SK-N-SH (cell line): ENCODE results near the gene AKAP11. TPM values are rescaled to one million over a fixed set of nuclear protein-coding genes. Genes with fewer than 3 reads are reported as not detected.

Source experiments
- CTCF ChIA-PET: fragments of 300-600, 350-600 bp; formaldehyde crosslinking; extraction: SDS; loops from one replicate; lab custom pipeline; 2021; lab: Yijun Ruan, JAX
- POLR2A ChIA-PET: fragments of 350-600 bp; sonication (Branson Sonifier 250); formaldehyde crosslinking; extraction: SDS; loops from one replicate; lab custom pipeline; 2020; ENCODE audit warnings: antibody characterized with exemption, inconsistent platforms; lab: Yijun Ruan, JAX
- DNase-seq: peaks from one replicate; pipeline ENCODE4 v3.0.0; 2012
- H2AFZ ChIP-seq: fragments of 200-600 bp; sonication (generic); 2 replicates; pipeline ENCODE4 v1.8.1; 2016; ENCODE audit warnings: antibody characterized with exemption, mild to moderate bottlenecking, low read depth
- H3F3A ChIP-seq: fragments of 200-600 bp; sonication (generic); replicated peaks from 2 replicates; pipeline ENCODE3; 2016; ENCODE audit warnings: antibody characterized with exemption, mild to moderate bottlenecking; ENCODE audit not compliant: insufficient read depth
- H3K27ac ChIP-seq, 2 experiments: fragments of 200-500 bp in 1 of 2; fragments of 200-600 bp in 1 of 2; sonication (Bioruptor generic) in 1 of 2; sonication (generic), shearing (Covaris generic) in 1 of 2; 2 replicates each; pipeline versions ENCODE4 v1.5.1 to v1.6.1; 2014 to 2016; ENCODE audit warnings: low read depth in 2 of 2, inconsistent platforms in 1 of 2, low read length in 1 of 2, mild to moderate bottlenecking in 1 of 2, mixed read lengths in 1 of 2
- H3K27me3 ChIP-seq: fragments of 200-600 bp; sonication (generic), shearing (Covaris generic); 2 replicates; pipeline ENCODE4 v1.6.1; 2016; ENCODE audit warnings: mixed run types; ENCODE audit not compliant: insufficient read depth
- H3K36me3 ChIP-seq, 2 experiments: fragments of 200-500 bp in 1 of 2; fragments of 200-600 bp in 1 of 2; sonication (Bioruptor generic) in 1 of 2; sonication (generic) in 1 of 2; replicated peaks in 1 of 2; 2 replicates each; pipeline versions ENCODE3 to v1.5.1; 2014 to 2016; ENCODE audit warnings: low read length in 1 of 2, mild to moderate bottlenecking in 1 of 2; ENCODE audit not compliant: insufficient read depth in 2 of 2, control insufficient read depth in 1 of 2
- H3K4me1 ChIP-seq, 2 experiments: fragments of 200-500 bp in 1 of 2; fragments of 200-600 bp in 1 of 2; sonication (Bioruptor generic) in 1 of 2; sonication (generic), shearing (Covaris generic) in 1 of 2; 2 replicates each; pipeline versions ENCODE4 v1.5.1 to v1.6.1; 2014 to 2016; ENCODE audit warnings: low read depth in 1 of 2, low read length in 1 of 2, mixed run types in 1 of 2; ENCODE audit not compliant: insufficient read depth in 2 of 2, control insufficient read depth in 1 of 2
- H3K4me2 ChIP-seq: fragments of 200-600 bp; sonication (generic), shearing (Covaris generic); 2 replicates; pipeline ENCODE4 v1.6.1; 2017; ENCODE audit warnings: mixed run types
- H3K4me3 ChIP-seq, 2 experiments: fragments of 200-500 bp in 1 of 2; fragments of 200-600 bp in 1 of 2; sonication (Bioruptor generic) in 1 of 2; sonication (generic), shearing (Covaris generic) in 1 of 2; 2 replicates each; pipeline versions ENCODE4 v1.5.1 to v1.8.1; 2014 to 2016; ENCODE audit warnings: low read depth in 2 of 2, inconsistent platforms in 1 of 2, low read length in 1 of 2, mild to moderate bottlenecking in 1 of 2, mixed read lengths in 1 of 2, moderate library complexity in 1 of 2
- H3K79me2 ChIP-seq: fragments of 200-600 bp; sonication (generic); 2 replicates; pipeline ENCODE4 v1.8.1; 2017; ENCODE audit warnings: mild to moderate bottlenecking; ENCODE audit not compliant: insufficient read depth
- H3K9ac ChIP-seq: fragments of 200-600 bp; sonication (generic); 2 replicates; pipeline ENCODE4 v1.6.1; 2017; ENCODE audit warnings: mixed run types
- H3K9me2 ChIP-seq: fragments of 200-600 bp; sonication (generic); 2 replicates; pipeline ENCODE4 v1.6.1; 2017; ENCODE audit warnings: mixed run types
- H3K9me3 ChIP-seq: fragments of 200-600 bp; sonication (generic); 2 replicates; pipeline ENCODE4 v1.6.1; 2017; ENCODE audit warnings: mixed run types, mild to moderate bottlenecking, moderate library complexity
- H4K20me1 ChIP-seq: fragments of 200-600 bp; sonication (generic); 2 replicates; pipeline ENCODE4 v1.6.1; 2017; ENCODE audit warnings: mild to moderate bottlenecking, mixed run types; ENCODE audit not compliant: insufficient read depth
- CHD2 ChIP-seq: fragments of 150-350 bp; IDR thresholded peaks from 2 replicates; pipeline ENCODE4 v1.6.1; 2018; ENCODE audit warnings: low read length; ENCODE audit not compliant: partially characterized antibody
- ELF1 ChIP-seq: IDR thresholded peaks from 2 replicates; pipeline ENCODE4 v1.4.0; 2012
- FOXJ3 ChIP-seq: sonication (generic); formaldehyde crosslinking; IDR thresholded peaks from 2 replicates; pipeline ENCODE4 v1.5.1; 2020; ENCODE audit warnings: mild to moderate bottlenecking, missing genetic modification reagents
- FOXM1 ChIP-seq: IDR thresholded peaks from 2 replicates; pipeline ENCODE4 v1.4.0; 2012; ENCODE audit warnings: low read depth, mild to moderate bottlenecking
- IRF3 ChIP-seq: fragments of 150-350 bp; IDR thresholded peaks from 2 replicates; pipeline ENCODE4 v1.6.1; 2016; ENCODE audit warnings: mild to moderate bottlenecking, low read depth, low read length
- MAX ChIP-seq: IDR thresholded peaks from 2 replicates; pipeline ENCODE4 v1.4.0; 2012; ENCODE audit warnings: low read depth
- POLR2AphosphoS5 ChIP-seq: IDR thresholded peaks from 2 replicates; pipeline ENCODE4 v1.6.1; 2012; ENCODE audit warnings: low read depth, low read length
- RCOR1 ChIP-seq: fragments of 150-350 bp; IDR thresholded peaks from 2 replicates; pipeline ENCODE4 v1.6.1; 2017; ENCODE audit warnings: antibody characterized with exemption, low read length
- REST ChIP-seq: IDR thresholded peaks from 2 replicates; pipeline ENCODE4 v1.6.1; 2012; ENCODE audit warnings: mild to moderate bottlenecking, low read depth, low read length, moderate library complexity
- RFX5 ChIP-seq: IDR thresholded peaks from 2 replicates; pipeline ENCODE4 v1.6.1; 2012; ENCODE audit warnings: mild to moderate bottlenecking, improper control_type of control experiment, low read length
- RXRA ChIP-seq: IDR thresholded peaks from 2 replicates; pipeline ENCODE4 v1.4.0; 2012; ENCODE audit warnings: low read depth, mild to moderate bottlenecking, borderline replicate concordance
- TCF12 ChIP-seq: IDR thresholded peaks from 2 replicates; pipeline ENCODE4 v1.4.0; 2012
- USF1 ChIP-seq: IDR thresholded peaks from 2 replicates; pipeline ENCODE4 v1.4.0; 2012; ENCODE audit warnings: low read depth, borderline replicate concordance
- YY1 ChIP-seq: IDR thresholded peaks from 2 replicates; pipeline ENCODE4 v1.4.0; 2012; ENCODE audit warnings: low read depth, mild to moderate bottlenecking
- WGBS: methylation state at CpG from one replicate; pipeline ENCODE4 v1.1.6; 2017; ENCODE audit warnings: low lambda C conversion rate; 5-methylcytosine and 5-hydroxymethylcytosine counted together
- polyA plus RNA-seq, 3 experiments: library from polyadenylated mRNA; depleted of rRNA; stranded (reverse); fragments of >200 nt; gene quantifications; 2 replicates each; pipeline ENCODE4 v1.2.3, GENCODE V29; 2012

AKAP11 gene
- polyA plus RNA-seq, 1 of the 3 experiments (the other 2 are of a cell fraction) = 5.6 TPM

GRCh38 chr13:42333613-42334328 is 61.8 kb downstream of the AKAP11 start (continued):
- no peak for TF ChIP-seq IRF3
- TF ChIP-seq, all 33 proteins: peak for 2

- H3K9me3 ChIP-seq = no peaks in the 10 kb centered on the region
- no peaks in the 10 kb centered on the region for H3K27me3 ChIP-seq
- no peaks in the 10 kb centered on the region for H3K9me2 ChIP-seq
- H3K4me3 ChIP-seq = no peak overlapping the region
- H2AFZ ChIP-seq = no peak overlapping the region
- ChIA-PET POLR2A (no interaction called here), CTCF (no interaction called here)
- 80% methylated on average over 6 of the region's 6 CpGs for WGBS
- no peak overlapping the region for H3K4me2 ChIP-seq
- H3K79me2 ChIP-seq = no peaks in the 10 kb centered on the region
- H3K36me3 ChIP-seq = no peaks in the 10 kb centered on the region
- no peak overlapping the region for H3K27ac ChIP-seq
- no peak for DNase-seq
- TF ChIP-seq REST (no peak), YY1 (no peak)
- H4K20me1 ChIP-seq = no peaks in the 10 kb centered on the region
- no peak overlapping the region for H3K9ac ChIP-seq
- no peaks in the 10 kb centered on the region for H3K4me1 ChIP-seq
- no peaks in the 10 kb centered on the region for H3F3A ChIP-seq
These were observed 62.4 kb downstream of the AKAP11 start for GRCh38 chr13:42334329-42334706.

- DNase-seq = no peak
- ChIA-PET CTCF (no interaction called here), POLR2A (no interaction called here)
- Histone ChIP-seq H4K20me1 (no peaks in the 10 kb centered on the region), H3F3A (no peaks in the 10 kb centered on the region), H3K79me2 (no peaks in the 10 kb centered on the region), H3K9me3 (no peaks in the 10 kb centered on the region), H3K27ac (no peak overlapping the region), H3K4me3 (no peak overlapping the region), H3K27me3 (no peaks in the 10 kb centered on the region), H2AFZ (no peak overlapping the region), H3K36me3 (no peaks in the 10 kb centered on the region), H3K9ac (no peak overlapping the region), H3K4me1 (no peaks in the 10 kb centered on the region), H3K4me2 (no peak overlapping the region), H3K9me2 (no peaks in the 10 kb centered on the region)
- WGBS = 59% methylated on average over 7 of the region's 7 CpGs
- no peak for TF ChIP-seq MAX
- no peak for TF ChIP-seq USF1
- no peak for TF ChIP-seq TCF12
- no peak for TF ChIP-seq REST
- TF ChIP-seq RFX5 = no peak
- no peak for TF ChIP-seq FOXJ3 (CRISPR knock-in tag)
- TF ChIP-seq RXRA = no peak
- no peak for TF ChIP-seq FOXM1
- no peak for TF ChIP-seq ELF1
- TF ChIP-seq POLR2AphosphoS5 = no peak
- no peak for TF ChIP-seq CHD2
- no peak for TF ChIP-seq RCOR1
These were observed 66.1 kb downstream of the AKAP11 start for GRCh38 chr13:42337808-42338600.
